IPS-18c (cell line): ENCODE results near the gene NFS1.
A peak's percentile ranks its signal among the peaks of the same experiment; 100 is the strongest.
"Not testable (repeated sequence)": the region's sequence is repeated elsewhere in the genome, so short reads cannot be mapped to it uniquely, and the experiment has no call there.

Source experiments
- H3K4me3 ChIP-seq: 2 replicates; pipeline ENCODE4 v1.7.0; 2013; ENCODE audit warnings: low read depth, mild to moderate bottlenecking, low read length, moderate library complexity; ENCODE audit not compliant: insufficient read depth
- H3K9me3 ChIP-seq: one replicate; pipeline ENCODE4 v1.6.1; 2013; ENCODE audit warnings: mild to moderate bottlenecking, low read length, moderate library complexity; ENCODE audit not compliant: control insufficient read depth, insufficient read depth

The NFS1 gene

DNA sequence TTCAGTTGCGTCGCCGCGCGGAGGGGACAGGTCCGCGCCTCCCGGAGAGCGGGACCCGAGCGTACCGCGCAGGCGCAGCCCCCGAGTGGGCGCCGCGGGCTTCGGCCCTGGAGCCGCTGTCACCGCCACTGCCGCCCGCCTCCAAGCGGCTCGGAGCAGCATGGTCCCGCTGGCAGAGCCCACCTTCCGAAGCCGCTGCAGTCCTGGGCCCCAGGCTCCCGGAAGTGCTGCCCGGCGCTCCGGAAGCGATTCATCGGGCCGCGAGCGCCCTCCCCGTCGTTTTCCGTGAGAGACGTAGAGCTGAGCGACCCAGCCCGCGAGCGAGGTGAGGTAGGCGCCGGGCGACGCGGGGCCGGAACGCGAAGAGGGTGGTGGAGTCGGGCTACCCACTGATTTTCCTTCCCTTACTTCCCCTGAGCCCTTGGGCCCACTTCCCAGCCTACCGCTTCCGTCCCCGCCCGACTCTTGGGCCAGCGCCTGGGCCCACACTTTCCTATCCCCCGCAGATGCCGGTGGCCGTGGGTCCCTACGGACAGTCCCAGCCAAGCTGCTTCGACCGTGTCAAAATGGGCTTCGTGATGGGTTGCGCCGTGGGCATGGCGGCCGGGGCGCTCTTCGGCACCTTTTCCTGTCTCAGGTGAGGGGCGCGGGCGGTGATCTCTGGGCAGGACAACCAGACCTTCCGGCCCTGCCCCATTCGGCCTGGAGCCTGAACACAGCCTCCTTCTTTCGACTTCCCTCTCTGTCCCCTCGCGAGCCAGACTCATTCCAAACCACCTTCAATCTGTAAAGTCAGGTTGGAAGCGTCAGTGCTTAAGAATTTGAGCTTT lies at the start of gene NFS1, which contains the start of gene ROMO1:
NFS1 (minus strand) TSS at position 226 of the 830 bp plus-strand sequence; CDS start at position 162, 64 bp downstream.
ROMO1 (plus strand) TSS at position 279 of the 830 bp plus-strand sequence; CDS start at position 507, 228 bp downstream.
- Histone ChIP-seq H3K4me3 (peak within 1 kb of the TSS; percentile 100), H3K9me3 (no peaks in the 10 kb centered on the region)

DNA sequence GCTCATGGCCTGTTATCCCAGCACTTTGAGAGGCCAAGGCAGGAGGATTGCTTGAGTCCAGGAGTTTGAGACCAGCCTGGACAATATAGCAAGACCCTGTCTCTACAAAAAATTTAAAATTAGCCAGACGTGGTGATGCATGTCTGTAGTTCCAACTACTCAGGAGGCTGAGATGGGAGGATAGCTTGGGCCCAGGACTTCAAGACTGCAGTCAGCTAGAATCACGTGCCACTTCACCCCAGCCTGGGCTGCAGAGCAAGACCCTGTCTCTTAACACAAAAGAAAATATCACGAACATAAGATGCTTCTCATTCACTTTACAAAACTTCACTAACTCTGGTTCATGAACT lies 45.3 kb upstream of the NFS1 start:
- not testable (repeated sequence) for H3K4me3 ChIP-seq, H3K9me3 ChIP-seq

DNA sequence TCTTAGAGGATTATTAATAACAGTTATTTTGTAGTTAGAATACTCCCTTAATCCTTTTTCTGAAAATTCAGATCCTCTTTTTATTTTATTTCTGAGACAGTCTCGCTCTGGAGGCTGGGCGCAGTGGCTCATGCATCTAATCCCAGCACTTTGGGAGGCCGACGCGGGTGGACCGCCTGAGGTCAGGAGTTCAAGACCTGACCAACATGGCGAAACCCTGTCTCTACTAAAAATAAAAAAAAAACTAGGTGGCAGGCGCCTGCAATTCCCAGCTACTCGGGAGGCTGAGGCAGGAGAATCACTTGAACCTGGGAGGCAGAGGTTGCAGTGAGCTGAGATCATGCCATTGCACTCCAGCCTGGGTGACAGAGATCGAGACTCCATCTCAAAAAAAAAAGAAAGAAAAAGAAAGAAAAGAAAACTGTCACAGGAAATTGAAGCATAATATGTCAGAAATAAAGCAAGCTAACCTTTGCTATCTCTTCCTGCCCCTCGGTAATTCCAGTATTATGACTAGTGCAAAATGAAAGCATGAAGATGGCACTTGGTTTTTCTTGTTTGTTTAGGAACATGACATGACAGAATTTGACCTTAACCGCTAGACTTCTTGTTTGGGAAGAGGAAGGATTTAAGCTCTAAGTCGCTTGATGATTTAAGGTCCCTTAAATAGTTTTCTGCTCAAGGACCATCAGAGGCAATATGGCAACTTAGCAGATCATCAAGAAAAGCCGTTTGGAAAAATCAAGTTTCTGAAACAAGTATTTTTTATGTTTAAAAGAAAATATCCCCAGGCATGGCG lies 44.7 kb upstream of the NFS1 start:
- no peaks in the 10 kb centered on the region for H3K9me3 ChIP-seq
- H3K4me3 ChIP-seq, result no peak overlapping the region

DNA sequence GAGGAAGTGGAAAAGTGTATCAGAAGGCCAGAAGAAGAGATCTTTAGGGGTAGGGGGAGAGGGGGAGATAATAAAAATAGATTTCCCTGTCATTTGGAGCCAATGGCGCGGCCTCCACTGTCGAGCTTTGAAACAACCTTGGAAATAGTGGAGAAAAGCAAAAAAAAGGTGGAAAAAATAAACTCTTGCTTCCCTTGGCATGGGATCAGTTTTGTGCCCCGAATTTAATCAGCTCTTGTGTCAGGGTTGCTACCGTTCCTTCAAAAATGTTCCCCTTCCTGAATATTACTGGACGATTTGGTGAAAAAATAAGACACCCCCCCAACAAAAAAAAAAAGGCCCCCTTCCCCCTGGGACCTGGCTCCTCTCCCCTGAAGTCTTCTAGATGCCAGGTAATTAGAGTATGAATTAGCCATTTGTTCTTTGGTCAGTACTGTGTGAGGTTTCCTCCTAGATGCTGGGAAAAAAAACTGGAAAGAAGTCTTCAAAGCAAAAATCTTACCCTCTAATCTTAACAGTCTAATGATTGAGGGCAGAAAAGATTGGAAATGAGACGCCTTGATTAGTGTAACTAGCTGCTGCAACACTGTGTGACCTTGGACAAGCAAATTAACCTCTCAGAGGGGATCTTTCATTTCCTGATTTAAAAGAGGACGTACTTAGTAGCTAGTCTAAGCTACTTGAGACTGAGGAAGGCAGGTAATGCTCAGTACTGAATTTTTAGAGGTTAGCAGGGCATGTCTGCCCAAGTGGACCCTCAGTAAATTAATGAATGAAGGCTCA lies 43.8 kb upstream of the NFS1 start:
- Histone ChIP-seq H3K9me3 (no peaks in the 10 kb centered on the region), H3K4me3 (peak overlapping the region; percentile 73)

DNA sequence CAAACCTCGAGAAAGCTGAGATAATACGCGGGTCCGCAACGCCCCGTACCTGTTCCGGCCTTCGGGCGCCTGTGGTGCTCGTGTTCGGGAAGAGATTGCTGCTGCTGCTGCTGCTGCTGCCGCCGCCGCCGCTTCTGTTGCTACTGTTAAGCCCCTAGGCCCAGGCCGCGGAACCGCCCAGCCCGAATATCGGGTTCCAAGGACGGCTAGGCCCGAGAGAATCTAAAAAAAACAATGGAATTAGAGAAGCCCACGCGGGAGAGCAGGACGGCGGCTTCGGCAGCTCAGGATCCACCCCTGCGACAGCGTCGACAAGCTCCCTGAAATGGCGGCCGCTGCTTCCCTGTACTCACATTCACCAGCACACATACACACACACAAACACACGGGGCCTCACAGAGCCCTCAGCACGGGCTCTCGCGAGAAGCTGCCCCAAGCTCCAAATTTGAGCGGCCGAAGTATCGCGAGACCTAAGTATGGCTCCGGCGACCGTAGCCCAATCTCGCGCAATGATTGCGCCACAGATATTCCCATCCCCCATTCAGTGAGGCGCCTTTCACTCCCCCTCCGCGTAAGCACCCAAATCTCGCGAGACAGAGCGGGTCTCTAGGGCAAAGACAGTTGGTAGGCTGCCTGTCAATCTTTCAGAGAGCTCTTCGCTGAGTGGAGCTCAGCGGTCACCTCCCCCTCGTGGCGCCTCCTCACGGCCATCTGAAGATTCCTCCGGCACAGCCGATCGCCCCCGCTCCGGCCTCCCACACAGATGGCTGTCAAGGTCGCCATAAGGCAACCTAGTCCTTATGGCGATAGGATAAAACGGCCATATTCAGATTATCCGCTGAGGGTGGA lies 43.0 kb upstream of the NFS1 start, which contains the start of gene RBM39:
RBM39 (minus strand) TSS at position 369 of the 849 bp plus-strand sequence. CDS start 1,386 bp downstream, outside the sequence.
- Histone ChIP-seq H3K4me3 (peak within 1 kb of the TSS; percentile 100), H3K9me3 (no peaks in the 10 kb centered on the region)

DNA sequence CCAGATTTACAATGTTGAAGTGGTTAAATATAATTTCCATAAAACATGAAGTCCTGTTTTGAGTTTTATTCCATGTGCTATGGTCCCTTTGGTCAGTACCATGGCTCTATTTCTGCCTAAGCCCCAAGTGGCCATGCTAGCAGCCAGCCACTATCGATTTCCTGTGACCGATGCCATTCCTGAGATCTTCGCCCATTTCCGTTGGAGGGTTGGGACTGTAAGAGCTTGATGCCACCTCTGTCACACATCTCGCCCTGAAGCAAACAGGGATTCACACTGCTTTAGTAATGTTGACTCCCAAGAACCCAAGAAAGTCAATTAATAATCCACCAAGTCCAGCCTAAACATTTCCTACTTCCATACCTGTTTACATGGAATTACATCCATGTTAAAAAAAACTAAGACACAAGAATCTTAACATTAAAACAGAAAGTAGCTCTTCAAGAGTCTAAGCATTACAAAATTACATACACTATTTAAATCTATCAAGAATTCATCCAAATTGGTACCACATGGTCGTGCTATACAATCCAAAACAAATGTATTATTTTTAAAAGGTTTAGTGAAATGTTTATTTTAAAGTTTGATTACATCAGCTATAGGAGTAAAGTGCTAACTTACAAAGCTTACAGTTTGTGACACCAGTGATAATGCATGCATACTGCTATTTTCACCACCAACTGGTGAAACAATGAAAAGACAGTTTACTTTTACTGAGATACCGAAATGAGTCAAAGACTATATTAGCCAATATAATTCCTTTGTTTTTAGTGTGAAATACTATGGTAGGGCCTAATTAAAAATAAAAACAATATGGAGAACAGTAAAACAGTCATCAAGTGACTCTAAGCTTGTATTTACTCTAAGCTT lies 40.4 kb upstream of the NFS1 start:
- Histone ChIP-seq H3K4me3 (no peak overlapping the region), H3K9me3 (no peaks in the 10 kb centered on the region)

DNA sequence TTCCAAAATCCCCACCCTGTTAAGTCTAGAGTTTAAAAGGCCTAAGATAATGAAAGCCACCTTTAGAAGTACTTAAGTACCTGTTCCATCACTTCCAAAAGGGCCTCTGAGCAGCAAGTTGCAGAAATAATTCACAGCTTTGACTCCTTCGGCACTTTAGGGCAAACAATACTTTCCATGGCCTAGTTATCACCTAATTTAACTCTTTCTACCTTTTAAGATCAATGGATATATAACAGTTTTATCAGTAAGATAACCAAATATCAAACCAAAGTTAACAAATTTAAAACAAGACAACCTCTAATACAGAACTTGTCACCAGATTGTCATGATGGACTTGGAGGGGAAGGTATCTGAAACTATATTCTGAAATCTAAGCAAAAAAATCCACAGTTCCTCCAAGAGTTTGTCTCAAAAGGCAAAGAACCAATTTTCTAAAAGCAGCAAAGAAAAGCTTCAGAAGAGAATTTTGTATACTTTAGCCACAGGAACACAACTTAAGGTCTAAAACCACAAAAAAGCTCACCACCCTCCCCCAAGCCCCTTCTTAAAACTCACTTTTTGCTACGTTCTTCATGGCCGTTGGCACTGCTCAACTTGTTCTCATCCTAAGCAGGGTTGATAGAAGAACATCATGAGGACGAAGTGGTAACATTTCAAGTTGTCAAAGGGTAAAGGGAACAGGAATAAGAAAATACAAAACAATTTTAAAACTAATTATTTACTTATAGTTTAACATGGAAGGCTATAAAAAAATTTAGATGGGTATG lies 39.4 kb upstream of the NFS1 start:
- no peak overlapping the region for H3K4me3 ChIP-seq
- H3K9me3 ChIP-seq, result no peaks in the 10 kb centered on the region

DNA sequence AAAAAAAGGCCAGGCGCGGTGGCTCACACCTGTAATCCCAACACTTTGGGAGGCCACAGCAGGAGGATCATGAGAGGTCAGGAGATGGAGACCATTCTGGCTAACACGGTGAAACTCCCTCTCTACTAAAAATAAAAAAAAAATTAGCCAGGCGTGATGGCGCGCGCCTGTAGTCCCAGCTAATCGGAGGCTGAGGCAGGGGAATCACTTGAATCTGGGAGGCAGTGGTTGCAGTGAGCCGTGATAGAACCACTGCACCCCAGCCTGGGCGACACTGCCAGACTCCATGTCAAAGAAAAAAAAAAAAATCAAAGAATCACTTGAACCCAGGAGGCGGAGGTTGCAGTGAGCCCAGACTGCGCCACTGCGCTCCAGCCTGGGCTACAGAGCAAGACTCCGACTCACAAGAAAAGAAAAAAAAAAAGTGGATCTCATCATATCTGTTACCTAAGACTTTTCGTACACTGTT lies 38.7 kb upstream of the NFS1 start:
- Histone ChIP-seq H3K9me3 (no peaks in the 10 kb centered on the region), H3K4me3 (no peak overlapping the region)

DNA sequence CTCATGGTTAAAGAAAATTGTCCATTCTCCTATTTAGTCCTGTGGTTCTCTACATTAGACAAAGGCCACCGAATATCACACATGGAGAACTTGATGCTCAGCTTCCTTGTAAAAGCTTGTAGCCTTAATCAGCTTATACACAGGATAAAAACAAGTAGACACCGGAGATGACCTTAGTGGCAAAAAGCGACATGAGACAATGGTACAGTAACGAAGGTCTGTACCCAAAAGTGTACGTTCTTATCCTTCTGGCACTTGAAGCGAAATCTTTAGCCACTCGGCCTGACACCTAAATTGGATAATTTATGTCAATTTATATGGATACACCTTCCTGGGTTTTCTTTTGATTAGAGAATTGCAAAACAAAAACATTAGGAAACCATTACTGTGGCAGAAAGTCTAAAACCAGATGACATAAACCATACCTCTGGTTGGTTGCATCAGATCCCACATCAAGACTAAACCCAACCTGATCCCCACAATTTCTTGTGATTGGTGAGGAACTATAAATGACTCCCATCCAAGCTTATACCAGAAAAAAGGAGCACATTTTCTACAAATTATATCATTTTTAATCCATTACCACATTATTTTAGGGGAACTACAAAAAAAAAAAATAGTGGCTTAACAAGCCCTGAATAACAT lies 36.8 kb upstream of the NFS1 start:
- Histone ChIP-seq H3K9me3 (no peaks in the 10 kb centered on the region), H3K4me3 (no peak overlapping the region)

DNA sequence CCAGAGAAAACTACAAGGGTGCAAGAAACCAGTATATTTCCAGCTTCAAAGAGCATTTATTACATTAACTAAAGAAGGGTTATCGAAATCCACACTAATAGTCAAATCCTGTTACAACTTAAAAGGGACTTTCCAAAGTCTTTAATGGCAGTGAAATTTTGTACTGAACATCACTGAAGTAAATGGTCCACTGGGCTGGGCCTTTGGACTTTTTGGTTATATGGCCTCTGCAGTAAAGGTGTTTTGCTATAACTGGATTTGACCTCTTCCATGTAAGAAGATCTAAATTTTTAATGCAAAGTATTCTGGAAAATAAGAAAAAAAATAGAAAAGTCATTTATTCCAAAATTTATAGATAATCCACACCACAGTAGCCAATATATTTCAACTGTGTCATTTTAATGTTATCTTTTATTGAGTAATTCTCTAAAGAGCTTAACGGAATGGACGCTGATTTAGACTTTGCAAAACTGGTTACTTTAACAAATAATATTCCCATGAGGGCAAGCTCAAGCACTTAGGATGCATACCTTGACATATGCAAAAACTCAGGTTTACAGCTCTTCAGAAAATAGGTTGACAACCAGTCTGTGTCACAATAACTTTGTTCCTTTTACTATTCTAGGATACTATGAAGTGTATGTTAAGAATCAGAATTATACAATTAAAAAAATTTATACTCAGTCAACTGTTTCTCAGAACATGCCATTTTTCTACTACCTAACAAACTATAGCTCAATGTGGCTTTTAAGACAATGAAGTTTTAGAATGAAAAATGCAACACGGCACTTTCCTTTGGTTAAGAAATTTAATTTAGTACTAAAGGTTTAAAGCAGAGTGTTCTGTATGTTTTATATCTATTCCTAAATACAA lies 35.9 kb upstream of the NFS1 start:
- Histone ChIP-seq H3K9me3 (no peaks in the 10 kb centered on the region), H3K4me3 (no peak overlapping the region)

DNA sequence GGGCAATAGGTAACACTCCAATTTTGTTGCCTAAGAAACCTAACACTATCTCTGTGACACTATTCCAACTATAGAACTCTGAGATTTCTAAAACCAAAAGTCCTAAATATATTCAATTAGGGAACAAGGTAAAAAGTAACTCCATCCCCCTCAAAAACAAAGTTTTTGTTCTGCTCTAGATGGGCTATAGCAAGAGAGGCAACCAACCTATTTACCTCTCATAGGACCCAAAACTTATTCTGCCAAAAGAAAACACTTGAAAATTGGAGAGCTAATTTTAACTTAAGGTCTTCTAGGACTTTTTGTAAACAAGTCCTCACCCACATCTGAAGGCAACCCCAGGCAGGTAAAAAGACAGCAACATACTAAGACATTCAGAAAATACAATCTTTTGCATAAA lies 35.2 kb upstream of the NFS1 start:
- H3K4me3 ChIP-seq, result no peak overlapping the region
- no peaks in the 10 kb centered on the region for H3K9me3 ChIP-seq

DNA sequence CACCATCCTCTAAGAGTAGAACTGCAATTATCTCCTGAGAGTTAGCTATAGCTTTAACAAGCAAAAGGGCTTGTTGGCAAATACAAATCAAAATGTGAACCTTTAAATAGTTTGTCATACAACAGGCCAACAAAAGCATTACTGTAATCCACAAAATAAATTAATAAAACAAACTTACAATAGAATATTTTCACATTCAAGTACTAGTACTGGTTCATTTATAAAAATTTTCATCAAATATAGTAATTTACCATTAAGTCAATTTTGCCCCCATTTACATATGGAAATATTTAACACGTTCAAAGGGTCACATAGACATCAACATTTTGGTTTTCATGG lies 33.5 kb upstream of the NFS1 start:
- no peak overlapping the region for H3K4me3 ChIP-seq

DNA sequence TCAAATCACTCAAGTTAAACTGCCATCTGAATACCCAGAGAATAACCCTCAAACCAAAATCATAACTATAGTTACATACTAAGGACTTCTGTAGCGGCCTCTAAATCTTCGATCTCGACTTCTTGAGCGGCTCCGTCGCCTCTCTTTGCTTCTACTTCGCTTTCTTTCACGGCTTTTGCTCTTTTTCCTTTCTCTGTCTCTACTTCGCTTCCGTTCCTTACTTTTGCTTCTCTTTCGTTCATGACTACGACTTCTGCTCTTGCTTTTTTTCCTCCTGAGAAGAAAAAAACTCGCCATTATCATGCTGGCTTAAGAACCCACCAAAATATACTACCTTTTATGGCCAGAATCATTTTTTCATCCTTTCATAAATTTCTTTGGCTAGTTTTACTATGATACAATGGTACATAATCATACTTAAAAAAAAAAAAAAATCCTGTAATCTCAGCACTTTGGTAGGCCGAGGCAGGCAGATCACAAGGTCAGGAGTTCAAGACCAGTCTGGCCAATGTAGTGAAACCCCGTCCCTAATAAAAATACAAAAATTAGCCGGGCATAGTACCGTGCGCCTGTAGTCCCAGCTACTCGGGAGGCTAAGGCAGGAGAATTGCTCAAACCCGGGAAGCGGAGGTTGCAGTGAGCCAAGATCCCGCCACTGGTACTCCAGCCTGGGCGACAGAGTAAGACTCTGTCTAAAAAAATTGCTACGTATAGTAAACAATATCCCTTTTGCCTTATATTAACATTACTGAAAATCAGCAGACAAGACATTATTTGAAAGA lies 32.9 kb upstream of the NFS1 start:
- no peak overlapping the region for H3K4me3 ChIP-seq

More for the DNA sequence above, 33.5 kb upstream of the NFS1 start:
- H3K9me3 ChIP-seq, result no peaks in the 10 kb centered on the region

More for the DNA sequence above, 32.9 kb upstream of the NFS1 start:
- H3K9me3 ChIP-seq, result no peaks in the 10 kb centered on the region
